Muscle layer of colon (tissue), 2 donors: Measurements from ENCODE around the gene EDIL3.

ENCODE experiments used
- H3K27ac ChIP-seq: one replicate; pipeline ENCODE4 v1.7.0; 2013; ENCODE audit warnings: low read depth, mild to moderate bottlenecking, low read length, moderate library complexity
- H3K27me3 ChIP-seq, 2 donors: one replicate each; pipeline ENCODE4 v1.7.0; 2013; ENCODE audit warnings: low read length in 2 of 2, mild to moderate bottlenecking in 2 of 2; ENCODE audit not compliant: insufficient read depth in 2 of 2, control insufficient read depth in 1 of 2
- H3K36me3 ChIP-seq: one replicate; pipeline ENCODE4 v1.7.0; 2013; ENCODE audit warnings: mild to moderate bottlenecking, low read length; ENCODE audit not compliant: insufficient read depth
- H3K4me1 ChIP-seq: one replicate; pipeline ENCODE4 v1.7.0; 2013; ENCODE audit warnings: mild to moderate bottlenecking, low read length; ENCODE audit not compliant: insufficient read depth
- H3K4me3 ChIP-seq, 2 donors: one replicate each; pipeline ENCODE4 v1.7.0; 2013; ENCODE audit warnings: low read length in 2 of 2, low read depth in 1 of 2, mild to moderate bottlenecking in 1 of 2, moderate library complexity in 1 of 2
- H3K9ac ChIP-seq: one replicate; pipeline ENCODE4 v1.7.0; 2013; ENCODE audit warnings: low read length
- H3K9me3 ChIP-seq: one replicate; pipeline ENCODE4 v1.7.0; 2013; ENCODE audit warnings: mild to moderate bottlenecking, low read length
- donor health status: abdominal sarcoma.
- donor health status: Adenocarcinoma of cecum.

Gene EDIL3

GRCh38 chr5:84292788-84293653 lies 91.7 kb downstream of the EDIL3 start:
- Histone ChIP-seq H3K4me3 (no peak overlapping the region), H3K4me1 (no peaks in the 10 kb centered on the region), H3K9me3 (no peaks in the 10 kb centered on the region), H3K9ac (no peak overlapping the region), H3K27me3 (no peaks in the 10 kb centered on the region), H3K36me3 (no peaks in the 10 kb centered on the region), H3K27ac (no peak overlapping the region)

GRCh38 chr5:84292000-84292642 lies 92.6 kb downstream of the EDIL3 start:
- H3K4me1 ChIP-seq: no peaks in the 10 kb centered on the region
- H3K9me3 ChIP-seq: no peaks in the 10 kb centered on the region
- no peak overlapping the region for H3K4me3 ChIP-seq
- no peak overlapping the region for H3K27ac ChIP-seq
- no peak overlapping the region for H3K9ac ChIP-seq
- no peaks in the 10 kb centered on the region for H3K36me3 ChIP-seq
- H3K27me3 ChIP-seq: no peaks in the 10 kb centered on the region

- no peak overlapping the region for H3K27ac ChIP-seq
- H3K36me3 ChIP-seq: no peaks in the 10 kb centered on the region
- H3K4me1 ChIP-seq: peaks cover 12% of the 10 kb centered on the region
- no peaks in the 10 kb centered on the region for H3K9me3 ChIP-seq
- H3K27me3 ChIP-seq: no peaks in the 10 kb centered on the region
- no peak overlapping the region for H3K4me3 ChIP-seq
- no peak overlapping the region for H3K9ac ChIP-seq
Measured at GRCh38 chr5:84290673-84291072, 94.0 kb downstream of the EDIL3 start.

GRCh38 chr5:84290161-84290560 lies 94.5 kb downstream of the EDIL3 start:
- H3K36me3 ChIP-seq: no peaks in the 10 kb centered on the region
- H3K27me3 ChIP-seq: no peaks in the 10 kb centered on the region
- no peak overlapping the region for H3K9ac ChIP-seq
- H3K4me1 ChIP-seq: peaks cover 12% of the 10 kb centered on the region
- H3K27ac ChIP-seq: no peak overlapping the region
- no peaks in the 10 kb centered on the region for H3K9me3 ChIP-seq
- no peak overlapping the region for H3K4me3 ChIP-seq

GRCh38 chr5:84287951-84288350 lies 96.7 kb downstream of the EDIL3 start:
- no peaks in the 10 kb centered on the region for H3K36me3 ChIP-seq
- H3K27ac ChIP-seq: no peak overlapping the region
- H3K27me3 ChIP-seq: no peaks in the 10 kb centered on the region
- H3K9me3 ChIP-seq: no peaks in the 10 kb centered on the region
- H3K4me3 ChIP-seq: no peak overlapping the region
- H3K4me1 ChIP-seq: peaks cover 12% of the 10 kb centered on the region
- no peak overlapping the region for H3K9ac ChIP-seq

- no peak overlapping the region for H3K4me3 ChIP-seq
- H3K27ac ChIP-seq: no peak overlapping the region
- no peaks in the 10 kb centered on the region for H3K36me3 ChIP-seq
- peaks cover 12% of the 10 kb centered on the region for H3K4me1 ChIP-seq
- no peaks in the 10 kb centered on the region for H3K27me3 ChIP-seq
- H3K9me3 ChIP-seq: no peaks in the 10 kb centered on the region
- no peak overlapping the region for H3K9ac ChIP-seq
Measured at GRCh38 chr5:84286662-84287061, 98.0 kb downstream of the EDIL3 start.

GRCh38 chr5:84285641-84286637 lies 98.7 kb downstream of the EDIL3 start:
- no peaks in the 10 kb centered on the region for H3K36me3 ChIP-seq
- no peak overlapping the region for H3K9ac ChIP-seq
- H3K4me3 ChIP-seq: no peak overlapping the region
- H3K9me3 ChIP-seq: no peaks in the 10 kb centered on the region
- no peak overlapping the region for H3K27ac ChIP-seq
- H3K27me3 ChIP-seq: no peaks in the 10 kb centered on the region
- H3K4me1 ChIP-seq: peaks cover 12% of the 10 kb centered on the region

GRCh38 chr5:84281383-84281782 lies 103.3 kb downstream of the EDIL3 start:
- H3K9me3 ChIP-seq: no peaks in the 10 kb centered on the region
- no peak overlapping the region for H3K4me3 ChIP-seq
- no peak overlapping the region for H3K27ac ChIP-seq
- H3K27me3 ChIP-seq: no peaks in the 10 kb centered on the region
- no peaks in the 10 kb centered on the region for H3K36me3 ChIP-seq
- no peak overlapping the region for H3K9ac ChIP-seq
- peaks cover 6% of the 10 kb centered on the region for H3K4me1 ChIP-seq

GRCh38 chr5:84279234-84279633 lies 105.4 kb downstream of the EDIL3 start:
- H3K9ac ChIP-seq: no peak overlapping the region
- H3K4me3 ChIP-seq: no peak overlapping the region
- no peaks in the 10 kb centered on the region for H3K36me3 ChIP-seq
- no peaks in the 10 kb centered on the region for H3K27me3 ChIP-seq
- H3K27ac ChIP-seq: no peak overlapping the region
- no peaks in the 10 kb centered on the region for H3K9me3 ChIP-seq
- no peaks in the 10 kb centered on the region for H3K4me1 ChIP-seq

GRCh38 chr5:84275609-84276008 lies 109.1 kb downstream of the EDIL3 start:
- Histone ChIP-seq H3K27me3 (no peaks in the 10 kb centered on the region), H3K4me3 (no peak overlapping the region), H3K36me3 (no peaks in the 10 kb centered on the region), H3K4me1 (no peaks in the 10 kb centered on the region), H3K9ac (no peak overlapping the region), H3K9me3 (no peaks in the 10 kb centered on the region), H3K27ac (no peak overlapping the region)
